Activated CD8-positive, alpha-beta memory T cell treated with anti-CD3 and anti-CD28 coated beads for 24 hours (primary cell): ENCODE data around the gene ELMO1.

Experiments used
- DNase-seq: peaks from one replicate; pipeline ENCODE4 v3.0.0-alpha.2; 2020

ELMO1 gene

DNA sequence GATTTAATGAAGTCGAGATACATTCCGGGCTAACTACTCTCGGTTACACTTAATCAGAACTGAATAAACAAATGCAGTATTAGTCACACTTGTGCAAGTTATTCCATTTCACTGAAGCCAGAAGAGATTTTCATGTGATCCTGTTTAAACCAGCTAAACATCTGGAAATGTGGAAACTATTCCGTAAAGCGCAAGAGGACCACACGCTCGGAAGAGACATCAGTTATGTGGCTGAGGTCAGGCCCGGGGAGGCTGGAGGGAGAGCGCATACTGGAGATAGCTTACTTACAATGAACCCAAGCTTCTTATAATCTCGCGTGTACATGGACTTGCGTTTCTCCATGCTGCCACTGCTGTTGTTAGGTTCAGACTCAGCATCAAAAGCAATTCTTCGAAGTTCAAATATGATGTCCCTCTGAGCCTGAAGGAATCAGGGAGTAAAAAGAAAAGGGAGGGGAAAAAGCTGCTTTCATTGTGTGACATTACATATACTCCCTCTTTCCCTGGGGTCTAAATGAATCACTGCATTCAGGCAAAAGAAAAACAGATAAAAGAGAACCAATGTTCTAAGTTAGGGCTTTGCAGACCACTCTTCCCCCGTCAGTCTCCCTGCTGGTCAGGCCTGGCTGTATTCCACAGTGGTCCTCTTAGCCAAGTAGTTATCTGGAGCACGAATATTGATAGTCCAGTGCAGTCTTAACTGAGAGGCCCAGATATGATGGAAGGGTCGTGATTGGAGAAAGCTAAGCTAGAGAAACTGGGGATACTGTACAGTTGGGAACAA is 237.4 kb downstream of the ELMO1 start:
- DNase-seq = no peak

DNA sequence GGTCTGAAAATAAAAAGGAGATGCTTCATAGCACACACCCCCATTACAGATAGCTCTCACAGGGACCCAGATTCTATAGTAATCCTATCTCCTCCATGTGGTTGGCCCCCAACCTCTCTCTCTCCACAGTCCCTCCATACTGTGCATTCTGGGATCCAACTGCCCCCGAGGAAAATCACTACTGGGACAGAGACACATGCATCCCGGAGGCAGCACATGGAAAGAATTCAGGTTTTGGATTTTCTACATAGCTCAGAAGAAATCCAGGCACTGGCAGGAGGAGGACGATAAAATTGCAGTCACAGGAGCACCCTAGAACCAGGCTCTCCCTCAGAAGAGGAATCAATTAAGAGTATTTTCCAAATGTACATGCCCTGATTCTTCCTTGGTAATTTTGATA is 239.5 kb downstream of the ELMO1 start:
- DNase-seq = no peak

DNA sequence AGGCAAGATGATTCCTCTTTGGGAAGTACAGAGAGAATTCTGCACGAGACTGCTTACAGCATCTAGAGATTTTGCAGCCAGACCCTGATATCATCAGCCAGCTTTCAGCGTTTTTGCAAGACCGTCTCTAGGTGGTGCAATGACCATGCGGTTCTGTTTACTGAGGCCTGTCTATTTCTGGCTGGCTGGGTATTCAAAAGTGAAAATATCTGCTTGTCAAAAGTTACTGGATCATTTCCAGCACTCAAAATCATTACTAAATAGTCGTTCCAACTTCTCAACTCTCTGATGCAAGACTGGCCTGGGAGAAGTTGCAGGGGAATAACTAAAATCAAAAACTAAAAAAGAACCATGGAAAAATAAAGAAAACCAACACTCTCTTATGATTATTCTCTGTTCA is 240.1 kb downstream of the ELMO1 start:
- DNase-seq = no peak

DNA sequence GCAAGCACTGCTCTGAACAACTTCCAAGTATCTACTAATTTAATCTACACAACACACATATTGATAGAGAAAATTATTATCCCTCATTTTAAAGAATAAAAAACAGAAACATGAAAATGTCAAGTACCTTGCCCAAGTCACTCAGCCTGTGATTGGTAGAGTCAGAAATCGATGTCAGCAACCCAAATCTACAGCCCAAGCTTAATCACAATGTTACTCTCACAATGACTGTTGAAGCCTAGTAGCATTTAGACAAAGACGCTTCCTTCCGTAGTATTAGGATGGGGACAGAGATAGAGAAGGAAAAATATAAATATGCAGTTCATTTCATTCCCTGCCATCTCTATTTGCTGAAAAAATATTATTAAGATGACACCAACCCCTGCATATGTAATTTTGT is 242.5 kb downstream of the ELMO1 start:
- no peak for DNase-seq

DNA sequence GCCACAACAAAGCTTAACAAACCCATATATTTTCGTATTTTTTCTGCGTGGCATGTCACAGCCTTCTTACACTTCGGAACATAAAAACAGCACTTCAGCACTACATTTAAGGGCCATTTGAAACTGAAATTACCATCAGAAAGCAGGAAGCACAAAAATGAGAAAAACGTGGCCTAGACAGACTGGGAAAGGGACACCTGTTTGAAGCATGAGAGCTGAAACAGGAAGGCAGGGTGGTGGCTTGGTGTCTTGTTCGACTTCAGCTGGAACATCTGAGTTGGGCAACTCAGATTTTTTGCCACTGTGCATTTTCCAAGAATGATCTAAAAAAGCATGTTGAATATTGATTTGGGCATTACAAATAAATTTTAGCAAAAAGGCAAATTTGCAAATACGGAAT is 243.2 kb downstream of the ELMO1 start:
- DNase-seq = no peak

DNA sequence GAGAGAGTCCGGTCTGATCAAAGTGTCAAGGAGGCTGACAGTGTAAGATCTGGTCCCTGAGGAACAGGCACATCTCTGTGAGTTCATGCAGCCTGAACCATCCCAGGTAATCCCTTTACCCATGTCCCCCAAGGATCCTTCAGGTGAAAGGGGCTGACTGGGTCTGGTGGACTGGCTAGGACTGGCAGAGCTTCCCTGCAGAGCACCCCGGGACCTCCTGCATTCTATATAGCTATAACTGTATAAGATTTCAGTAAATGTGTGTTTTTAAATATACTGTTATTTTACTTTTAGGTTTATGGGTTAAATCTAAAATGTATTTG is 246.8 kb downstream of the ELMO1 start:
- DNase-seq = no peak

GRCh38 chr7:37201003-37201875 is 247.4 kb downstream of the ELMO1 start:
- peak; percentile 72 for DNase-seq

GRCh38 chr7:37198906-37199485 is 249.7 kb downstream of the ELMO1 start:
- DNase-seq = peak; percentile 89

DNA sequence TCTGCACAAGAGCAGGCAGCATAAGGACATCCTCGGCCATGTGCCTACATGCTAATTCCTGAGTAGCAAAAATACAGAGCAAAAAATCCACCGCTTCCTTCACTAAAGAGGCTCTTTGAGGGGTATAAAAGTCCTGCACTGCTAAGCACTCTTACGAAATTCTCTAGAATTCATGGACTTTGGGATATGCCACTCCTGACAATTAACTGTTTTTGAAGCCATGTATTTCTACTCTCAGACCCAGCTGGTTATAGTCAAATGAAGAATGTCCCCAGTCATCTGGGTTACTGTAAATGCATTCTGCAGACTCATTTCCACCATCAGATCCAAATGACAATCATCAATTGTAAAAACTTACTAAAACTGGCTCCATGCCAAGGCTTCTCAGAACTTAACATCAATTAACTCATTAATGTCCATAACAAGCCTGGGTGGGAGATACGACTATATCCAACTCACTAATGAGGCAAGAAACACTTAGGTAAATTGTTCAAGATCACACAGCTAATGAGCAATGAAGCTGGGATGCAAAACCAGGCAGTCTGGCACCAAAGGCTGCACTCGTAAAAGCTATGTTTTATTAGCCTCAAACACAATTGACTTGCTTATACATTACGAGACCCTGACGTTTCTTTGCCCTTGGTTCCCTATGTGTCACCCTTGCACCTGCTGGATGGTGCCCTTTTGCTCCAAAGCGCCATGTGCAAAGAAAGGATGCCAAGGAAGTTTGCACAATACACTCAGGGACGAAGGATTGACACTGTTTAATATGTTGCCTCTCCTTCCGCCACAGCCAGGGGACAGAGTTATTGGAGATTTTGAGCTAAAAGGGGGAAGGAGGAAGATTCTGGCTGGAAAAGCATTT is 250.4 kb downstream of the ELMO1 start:
- no peak for DNase-seq

DNA sequence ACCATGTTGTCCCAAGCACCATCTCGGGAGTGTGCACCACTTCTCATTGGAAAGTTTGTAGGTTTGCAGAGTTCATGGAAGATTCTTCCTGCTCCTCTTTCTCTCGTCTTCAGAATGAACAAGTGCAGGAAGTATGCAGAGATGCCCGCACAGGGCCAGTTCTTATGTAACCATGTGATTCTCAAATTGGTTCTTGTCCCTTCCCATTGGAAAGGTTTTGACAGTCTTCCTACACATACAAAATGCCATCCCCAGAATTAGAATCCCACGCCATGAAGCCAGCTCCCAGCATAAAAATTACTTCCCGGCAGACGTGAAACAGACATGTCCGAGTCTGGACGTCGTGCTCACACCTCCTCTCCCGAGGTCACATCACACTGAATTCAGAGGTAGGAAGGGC is 251.6 kb downstream of the ELMO1 start:
- DNase-seq = no peak

DNA sequence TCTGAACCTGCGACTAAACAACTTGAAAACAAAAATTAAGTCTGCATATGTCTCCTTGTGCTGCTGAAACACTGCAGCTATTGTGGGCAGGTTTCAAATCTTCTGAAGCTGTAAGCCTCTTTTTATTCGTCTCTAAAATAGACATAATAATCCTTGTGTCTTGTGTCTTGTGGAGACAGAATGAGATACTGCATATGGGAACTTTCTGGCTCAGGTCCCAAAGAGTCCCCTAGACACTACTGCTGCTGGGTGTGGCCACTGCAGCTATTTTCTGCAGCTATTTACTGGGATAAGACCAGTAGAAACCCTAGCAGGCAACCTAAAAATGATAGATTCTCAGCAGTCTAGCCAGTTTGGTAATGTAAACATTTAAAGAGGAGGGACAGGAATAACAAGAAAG is 252.0 kb downstream of the ELMO1 start:
- DNase-seq = no peak

GRCh38 chr7:37195388-37195787 is 253.3 kb downstream of the ELMO1 start:
- DNase-seq = no peak

DNA sequence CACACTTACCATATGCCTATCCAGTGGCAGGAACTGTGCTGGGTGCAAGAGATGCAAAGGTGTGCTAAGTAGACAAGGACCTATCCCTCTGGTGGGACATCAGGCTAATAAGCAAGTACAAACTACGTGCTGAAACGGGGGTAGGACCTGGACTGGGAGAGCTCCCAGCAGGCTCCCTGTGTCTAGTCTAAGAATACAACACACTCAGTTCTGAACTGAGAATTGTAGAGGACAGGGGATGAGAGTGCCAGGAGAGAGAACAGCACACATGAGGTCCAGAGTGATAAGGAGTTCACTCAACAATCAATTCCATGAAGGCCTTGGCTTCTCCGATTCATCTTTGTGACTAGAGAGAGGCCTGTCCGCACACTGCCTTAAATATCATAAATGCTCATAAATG is 253.7 kb downstream of the ELMO1 start:
- no peak for DNase-seq

- DNase-seq = no peak
Observed at GRCh38 chr7:37193775-37194135, 254.9 kb downstream of the ELMO1 start.

DNA sequence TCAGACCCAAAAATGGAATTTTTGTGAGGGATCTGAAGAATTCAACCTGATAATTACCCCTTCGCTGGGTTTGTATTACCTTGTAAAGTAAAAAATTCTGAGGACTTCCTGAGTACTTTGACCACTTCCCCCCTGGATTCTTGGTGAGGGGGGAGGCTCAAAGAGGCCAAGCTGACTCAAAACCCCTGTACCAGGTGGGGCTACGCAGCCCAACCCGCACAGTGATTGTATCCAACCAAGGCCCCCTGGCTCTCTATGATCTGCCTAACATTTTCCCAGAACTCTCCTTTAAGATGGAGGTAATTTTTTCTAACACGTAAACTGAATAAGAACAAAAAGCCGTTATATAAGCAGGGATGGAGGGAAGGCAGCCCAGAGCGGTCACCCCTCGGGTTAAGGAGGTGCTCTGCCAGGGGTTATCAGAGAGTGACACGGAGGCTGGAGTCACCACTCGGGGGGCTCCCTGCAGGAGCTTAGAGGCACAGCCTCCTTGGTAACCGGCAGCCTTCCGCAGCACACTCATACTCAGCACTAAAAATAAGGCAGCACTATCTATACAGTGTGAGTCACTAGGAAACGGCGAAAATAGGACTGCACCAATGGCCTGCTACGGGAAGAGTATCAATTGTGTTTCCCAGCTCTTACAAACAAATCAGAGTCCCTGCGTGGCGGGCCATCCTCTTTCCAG is 255.4 kb downstream of the ELMO1 start:
- DNase-seq = no peak

DNA sequence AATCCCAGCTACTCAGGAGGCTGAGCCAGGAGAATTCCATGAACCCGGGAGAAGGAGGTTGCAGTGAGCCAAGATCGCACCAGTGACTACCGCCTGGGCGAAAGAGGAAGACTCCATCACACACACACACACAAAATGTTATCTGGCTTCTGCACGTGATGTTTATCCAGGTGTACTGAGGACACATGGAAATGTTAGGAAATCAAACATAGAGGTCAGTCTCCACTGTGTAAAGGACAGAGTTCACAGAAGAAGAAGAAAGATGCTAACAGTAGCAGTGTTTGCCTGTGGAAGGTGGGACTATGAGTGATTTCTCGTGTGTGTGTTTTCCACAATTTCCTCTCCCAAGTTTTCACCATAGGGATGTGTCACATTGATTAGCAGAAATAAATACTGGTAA is 256.9 kb downstream of the ELMO1 start:
- DNase-seq = no peak

GRCh38 chr7:37187179-37187578 is 261.5 kb downstream of the ELMO1 start:
- DNase-seq = no peak

- DNase-seq = no peak
Observed at GRCh38 chr7:37186753-37187152, 261.9 kb downstream of the ELMO1 start.

DNA sequence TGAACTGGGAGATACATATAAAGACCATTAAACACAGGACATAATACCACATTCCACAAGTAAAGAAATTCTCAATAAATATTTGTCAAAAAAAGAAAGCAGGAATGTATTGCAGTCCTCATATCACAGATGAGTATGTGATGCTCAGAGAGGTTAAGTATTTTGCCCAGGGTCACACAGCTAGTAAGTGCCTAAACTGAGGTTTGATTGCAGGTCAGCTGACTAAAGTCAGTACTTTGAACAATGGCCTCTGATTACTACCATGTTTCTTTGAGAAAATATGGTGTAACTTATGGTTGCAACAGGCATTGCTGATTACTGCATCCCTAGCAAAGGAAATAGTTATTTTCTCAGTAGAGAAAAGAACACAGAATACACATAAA is 267.1 kb downstream of the ELMO1 start:
- no peak for DNase-seq

DNA sequence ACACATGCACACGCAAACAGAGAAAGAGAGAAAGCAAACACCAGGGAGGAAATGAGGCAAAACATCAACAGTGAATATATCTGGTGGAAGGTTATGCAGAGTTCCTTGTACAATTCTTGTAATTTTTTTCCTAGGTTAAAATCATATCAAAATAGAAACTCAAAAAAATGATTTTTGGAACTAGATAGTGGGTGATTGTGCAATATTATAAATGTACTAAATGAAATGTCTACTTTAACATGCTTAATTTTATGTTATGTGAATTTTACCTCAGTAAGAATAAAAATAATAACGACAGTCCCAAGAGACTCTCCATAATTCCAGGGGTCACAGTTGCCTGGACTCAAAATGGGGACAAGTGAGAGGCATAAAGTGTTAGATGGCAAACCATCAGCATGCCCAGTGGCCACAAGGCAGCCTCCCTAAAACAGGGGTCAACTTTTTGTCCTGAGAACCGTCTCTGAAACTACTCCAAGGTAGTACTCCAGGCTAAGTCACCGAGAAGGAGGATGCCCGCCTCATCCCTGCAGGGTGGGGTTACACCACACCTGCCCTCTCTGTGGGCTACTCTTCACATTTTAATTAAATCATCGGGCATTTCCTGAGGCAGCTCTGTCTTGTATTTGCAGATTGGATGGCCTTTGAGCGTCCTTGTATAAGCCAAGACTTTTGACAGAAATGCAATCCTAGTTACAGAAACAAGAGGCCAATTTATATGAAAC is 267.7 kb downstream of the ELMO1 start:
- DNase-seq = no peak

GRCh38 chr7:37176079-37176478 is 272.6 kb downstream of the ELMO1 start:
- no peak for DNase-seq

DNA sequence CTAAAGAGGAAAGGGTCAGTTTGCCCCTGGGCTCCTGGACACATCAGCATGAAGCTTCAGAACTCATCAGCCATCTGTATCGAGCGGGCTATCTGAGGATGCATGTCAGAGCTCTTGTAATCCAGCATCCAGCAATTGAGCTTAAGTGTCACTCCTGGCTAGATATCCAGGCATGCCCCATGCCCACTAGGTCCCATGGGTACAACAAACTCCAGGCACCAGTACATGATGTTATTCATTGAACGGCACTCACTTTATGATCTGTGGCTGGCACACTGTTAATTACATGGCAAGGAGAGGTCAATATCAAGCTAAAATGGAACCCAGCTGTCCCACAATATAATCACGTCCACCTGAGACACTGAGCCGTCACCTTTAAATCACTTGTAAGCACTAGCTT is 274.2 kb downstream of the ELMO1 start:
- no peak for DNase-seq
